ENCODE data around the gene RELN. TPM values are rescaled to one million over a fixed set of nuclear protein-coding genes. Genes with fewer than 3 reads are reported as not detected.

Gene RELN
- total and polyA plus RNA-seq, 9 donors = 0.68 to 8.7 (median 2.7) TPM

- no peak for DNase-seq
- no peak overlapping the region for H3K27ac ChIP-seq
- H3K36me3 ChIP-seq = no peaks in the 10 kb centered on the region
- H3K27me3 ChIP-seq = no peaks in the 10 kb centered on the region
- no peaks in the 10 kb centered on the region for H3K9me3 ChIP-seq
- H3K4me1 ChIP-seq (ENCODE audit: insufficient read depth) = no peaks in the 10 kb centered on the region
- TF ChIP-seq POLR2A (IDR thresholded peaks at IDR 0.05) (no peak), EP300 (IDR thresholded peaks at IDR 0.05) (no peak)
- TF ChIP-seq, protein P1, sequence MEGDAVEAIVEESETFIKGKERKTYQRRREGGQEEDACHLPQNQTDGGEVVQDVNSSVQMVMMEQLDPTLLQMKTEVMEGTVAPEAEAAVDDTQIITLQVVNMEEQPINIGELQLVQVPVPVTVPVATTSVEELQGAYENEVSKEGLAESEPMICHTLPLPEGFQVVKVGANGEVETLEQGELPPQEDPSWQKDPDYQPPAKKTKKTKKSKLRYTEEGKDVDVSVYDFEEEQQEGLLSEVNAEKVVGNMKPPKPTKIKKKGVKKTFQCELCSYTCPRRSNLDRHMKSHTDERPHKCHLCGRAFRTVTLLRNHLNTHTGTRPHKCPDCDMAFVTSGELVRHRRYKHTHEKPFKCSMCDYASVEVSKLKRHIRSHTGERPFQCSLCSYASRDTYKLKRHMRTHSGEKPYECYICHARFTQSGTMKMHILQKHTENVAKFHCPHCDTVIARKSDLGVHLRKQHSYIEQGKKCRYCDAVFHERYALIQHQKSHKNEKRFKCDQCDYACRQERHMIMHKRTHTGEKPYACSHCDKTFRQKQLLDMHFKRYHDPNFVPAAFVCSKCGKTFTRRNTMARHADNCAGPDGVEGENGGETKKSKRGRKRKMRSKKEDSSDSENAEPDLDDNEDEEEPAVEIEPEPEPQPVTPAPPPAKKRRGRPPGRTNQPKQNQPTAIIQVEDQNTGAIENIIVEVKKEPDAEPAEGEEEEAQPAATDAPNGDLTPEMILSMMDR (IDR thresholded peaks at IDR 0.05) = no peak
- 58 to 72% (median 58%) methylated on average over 3 of the region's 3 CpGs for WGBS, 3 donors
- intact Hi-C loops (cut with DNase I) = no loop called here
- H3K4me3 ChIP-seq = no peak overlapping the region
These were observed 286.5 kb downstream of the RELN start for GRCh38 chr7:103702982-103703381.

GRCh38 chr7:103702454-103702853 lies 287.0 kb downstream of the RELN start:
- no peaks in the 10 kb centered on the region for H3K4me1 ChIP-seq (ENCODE audit: insufficient read depth)
- DNase-seq = no peak
- intact Hi-C loops (cut with DNase I) = no loop called here
- no peaks in the 10 kb centered on the region for H3K9me3 ChIP-seq
- H3K27me3 ChIP-seq = no peaks in the 10 kb centered on the region
- H3K36me3 ChIP-seq = no peaks in the 10 kb centered on the region
- TF ChIP-seq POLR2A (IDR thresholded peaks at IDR 0.05) (no peak), EP300 (IDR thresholded peaks at IDR 0.05) (no peak)
- TF ChIP-seq, protein P1 (IDR thresholded peaks at IDR 0.05) = no peak
- 43 to 53% (median 49%) methylated on average over 3 of the region's 3 CpGs for WGBS, 3 donors
- H3K4me3 ChIP-seq = no peak overlapping the region
- no peak overlapping the region for H3K27ac ChIP-seq

GRCh38 chr7:103699032-103699431 lies 290.4 kb downstream of the RELN start:
- intact Hi-C loops (cut with DNase I) = no loop called here
- H3K36me3 ChIP-seq = no peaks in the 10 kb centered on the region
- H3K27ac ChIP-seq = no peak overlapping the region
- no peak for DNase-seq
- H3K9me3 ChIP-seq = no peaks in the 10 kb centered on the region
- H3K27me3 ChIP-seq = no peaks in the 10 kb centered on the region
- H3K4me1 ChIP-seq (ENCODE audit: insufficient read depth) = no peaks in the 10 kb centered on the region
- no peak for TF ChIP-seq EP300 (IDR thresholded peaks at IDR 0.05)
- TF ChIP-seq, protein P1 (IDR thresholded peaks at IDR 0.05) = no peak
- no peak for TF ChIP-seq POLR2A (IDR thresholded peaks at IDR 0.05)
- H3K4me3 ChIP-seq = no peak overlapping the region
- 71 to 88% (median 80%) methylated on average over 1 of the region's 1 CpG for WGBS, 3 donors

GRCh38 chr7:103698064-103698463 lies 291.4 kb downstream of the RELN start:
- H3K36me3 ChIP-seq = no peaks in the 10 kb centered on the region
- H3K9me3 ChIP-seq = no peaks in the 10 kb centered on the region
- H3K27me3 ChIP-seq = no peaks in the 10 kb centered on the region
- H3K4me1 ChIP-seq (ENCODE audit: insufficient read depth) = no peaks in the 10 kb centered on the region
- H3K4me3 ChIP-seq = no peak overlapping the region
- DNase-seq = no peak
- H3K27ac ChIP-seq = no peak overlapping the region
- TF ChIP-seq POLR2A (IDR thresholded peaks at IDR 0.05) = no peak
- TF ChIP-seq, protein P1 (IDR thresholded peaks at IDR 0.05) = no peak
- no peak for TF ChIP-seq EP300 (IDR thresholded peaks at IDR 0.05)
- intact Hi-C loops (cut with DNase I) = no loop called here

- Histone ChIP-seq H3K4me3 (no peak overlapping the region), H3K9me3 (no peaks in the 10 kb centered on the region), H3K27ac (no peak overlapping the region), H3K4me1 (ENCODE audit: insufficient read depth) (no peaks in the 10 kb centered on the region), H3K36me3 (no peaks in the 10 kb centered on the region), H3K27me3 (no peaks in the 10 kb centered on the region)
- DNase-seq = no peak
- 80 to 89% (median 84%) methylated on average over 4 of the region's 4 CpGs for WGBS, 3 donors
- intact Hi-C loops (cut with DNase I) = no loop called here
- TF ChIP-seq, protein P1 (IDR thresholded peaks at IDR 0.05) = no peak
- TF ChIP-seq POLR2A (IDR thresholded peaks at IDR 0.05) (no peak), EP300 (IDR thresholded peaks at IDR 0.05) (no peak)
These were observed 293.9 kb downstream of the RELN start for GRCh38 chr7:103695521-103695920.
